Mammary epithelial cell (primary cell): Measurements from ENCODE around the gene PIP.

Source experiments
- CTCF ChIP-seq, 2 donors: IDR thresholded peaks in 1 of 2; conservative IDR thresholded peaks in 1 of 2; 2 replicates each; pipeline ENCODE4 v1.5.1; 2011 to 2012; ENCODE audit warnings: inconsistent platforms in 2 of 2, low read length in 2 of 2, mild to moderate bottlenecking in 2 of 2, control low read depth in 1 of 2, low read depth in 1 of 2; ENCODE audit not compliant: insufficient read depth in 1 of 2; ENCODE audit errors: extremely low read depth in 1 of 2
- EZH2 ChIP-seq: IDR thresholded peaks from 2 replicates; pipeline ENCODE4 v1.6.1; 2012; ENCODE audit warnings: low read length, inconsistent platforms, borderline replicate concordance

GRCh38 chr7:143120691-143121405 is 11.0 kb upstream of the PIP start:
- TF ChIP-seq CTCF (conservative IDR thresholded peaks at IDR 0.05 in 1 of 2, IDR thresholded peaks at IDR 0.05 in 1 of 2; ENCODE audit: extremely low read depth in 1 of 2, insufficient read depth in 1 of 2, low read depth in 1 of 2, low read length in 2 of 2) (no peak), EZH2 (no peak)
